Suppressor macrophage treated with lipopolysaccharide for 1 hour (primary cell): ENCODE data around the gene SLC25A14.

Experiments used
- DNase-seq, 3 donors: peaks; one replicate each; pipeline ENCODE4 v3.0.0-alpha.2; 2020 to 2022

The SLC25A14 gene

DNA sequence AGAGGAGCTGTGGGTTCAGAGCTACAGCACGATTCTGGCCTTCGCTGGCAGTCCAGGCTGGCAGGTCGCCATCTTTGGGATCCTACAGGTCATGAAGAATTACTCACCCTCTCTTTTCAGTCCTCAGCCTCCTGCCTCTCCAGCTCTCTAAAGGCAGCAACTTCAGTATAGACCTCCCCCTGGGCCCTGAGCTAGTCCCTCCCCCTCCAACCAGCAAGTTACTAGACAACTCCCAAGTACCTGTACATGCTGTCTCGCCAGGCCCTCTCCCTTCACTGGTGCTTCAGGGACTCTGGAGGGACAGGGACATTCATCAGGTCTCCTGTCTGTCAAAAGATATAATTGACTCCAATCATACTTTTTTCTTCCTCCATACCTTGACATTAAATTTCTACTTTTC, 45.8 kb downstream of the SLC25A14 start, which contains the start of gene GPR119:
Gene GPR119 (minus strand): TSS at position 155 of the 400 bp plus-strand sequence. CDS start 227 bp downstream, outside the sequence.
- DNase-seq, result no peak

DNA sequence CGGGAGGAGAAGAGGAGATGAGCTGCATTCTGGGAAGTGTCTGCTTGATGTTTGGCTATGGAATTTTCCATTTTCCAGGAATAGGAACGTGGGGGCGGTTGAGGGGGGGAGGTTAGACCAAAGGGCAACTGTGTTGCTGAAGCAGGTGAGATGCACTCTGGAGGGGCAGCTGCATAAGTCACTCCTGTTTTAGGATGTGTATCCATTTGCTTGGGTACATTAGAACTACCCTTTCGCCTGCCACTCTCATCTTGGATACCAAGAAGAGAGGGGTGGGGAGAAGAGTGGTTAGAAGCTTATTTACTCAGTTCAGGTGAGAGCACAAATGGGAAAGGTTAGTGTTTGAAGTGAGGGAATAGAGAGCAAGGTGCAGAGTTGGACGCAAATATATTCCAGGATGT, 46.7 kb downstream of the SLC25A14 start:
- no peak for DNase-seq

DNA sequence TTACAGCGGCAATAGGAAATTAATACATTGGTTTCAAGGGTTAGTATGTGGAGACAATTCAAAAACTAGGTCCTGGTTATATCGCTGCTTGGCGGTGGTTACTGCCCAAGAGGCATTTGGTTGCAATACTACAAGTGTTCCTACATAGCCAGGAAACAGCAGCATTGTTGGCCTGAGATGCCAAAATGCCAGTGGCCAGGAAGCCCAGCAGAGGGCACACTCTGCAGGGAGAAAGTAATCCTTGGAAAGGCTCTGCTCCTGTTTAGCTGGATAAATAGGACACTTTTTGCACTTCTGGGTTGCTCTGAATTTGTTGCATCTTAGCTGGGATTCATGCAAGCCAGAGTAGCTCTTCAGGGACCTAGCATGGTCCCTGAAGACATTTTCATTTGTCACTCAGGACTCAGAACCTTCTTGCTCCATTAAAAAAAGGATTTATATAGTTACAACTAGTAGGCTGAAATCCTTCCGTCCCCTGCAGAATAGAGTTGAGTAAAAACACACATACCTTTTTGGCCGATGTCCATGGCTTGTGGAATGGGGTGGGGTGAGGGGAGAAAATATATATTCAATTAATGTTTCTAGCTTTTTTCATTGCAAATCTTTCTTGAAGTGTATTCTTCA, 53.8 kb downstream of the SLC25A14 start:
- DNase-seq, result peak; percentile 27 to 36 (median 36)

DNA sequence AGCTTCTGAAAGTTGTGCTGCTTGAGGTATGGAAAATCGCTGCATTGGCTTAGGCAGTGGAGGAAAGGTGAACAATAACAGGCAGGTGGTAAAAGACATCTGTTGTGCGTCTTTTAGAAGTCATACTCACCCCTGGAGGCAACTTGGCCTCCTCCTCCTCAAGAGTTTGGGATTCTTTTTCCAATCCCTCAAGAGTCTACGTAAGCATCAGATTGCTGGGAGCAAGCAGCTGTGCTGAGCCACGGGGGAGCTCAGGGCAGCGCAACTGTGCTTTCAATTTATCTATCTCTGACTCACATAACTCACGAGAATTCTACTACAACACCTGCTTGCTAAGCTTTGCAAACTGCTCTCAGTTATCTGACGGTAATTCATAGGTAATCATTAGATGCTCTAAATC, 55.6 kb downstream of the SLC25A14 start:
- DNase-seq, result no peak

DNA sequence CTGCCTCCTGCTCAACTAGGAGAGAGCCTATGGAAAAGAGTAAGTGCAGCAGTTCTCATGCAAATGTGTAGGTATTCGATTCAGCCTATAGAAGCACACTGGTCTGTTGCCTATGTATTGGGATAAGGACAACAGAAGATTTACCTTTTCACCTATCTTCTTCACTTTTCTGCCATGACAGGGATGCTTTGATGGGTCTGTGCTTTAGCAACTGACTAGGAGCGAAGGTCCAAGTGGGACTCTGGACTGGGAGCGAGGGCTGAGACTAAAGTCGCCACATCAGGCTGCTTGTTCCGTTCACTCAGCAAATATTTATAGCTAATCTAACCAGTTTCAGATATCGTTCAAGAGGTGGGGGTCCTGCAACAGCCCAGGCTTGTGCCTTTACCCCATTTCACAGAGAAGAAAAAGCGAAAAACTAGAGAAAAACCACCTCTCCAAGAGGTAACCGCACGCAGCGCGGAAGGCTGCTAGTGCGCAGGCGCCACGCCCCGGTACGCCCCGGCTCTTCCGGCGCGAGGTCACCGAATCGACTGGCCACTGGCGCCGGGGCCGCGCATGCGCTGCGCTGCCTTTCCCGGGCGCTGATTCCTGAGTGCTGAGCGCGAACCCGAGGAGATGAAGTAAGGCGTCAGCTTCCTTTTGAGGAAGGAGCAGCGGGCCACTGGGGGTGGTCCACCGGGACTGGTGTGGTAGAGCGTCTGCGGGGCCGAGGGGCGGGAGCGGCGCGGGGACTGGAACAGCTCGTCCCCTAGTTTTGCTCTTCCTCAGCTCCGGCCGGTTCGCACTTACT, 61.9 kb downstream of the SLC25A14 start, which contains the start of gene RBMX2:
Gene RBMX2 (plus strand): TSS at position 573 of the 793 bp plus-strand sequence. CDS start 46 bp downstream, at position 619.
- peak; percentile 86 to 92 (median 86) for DNase-seq

DNA sequence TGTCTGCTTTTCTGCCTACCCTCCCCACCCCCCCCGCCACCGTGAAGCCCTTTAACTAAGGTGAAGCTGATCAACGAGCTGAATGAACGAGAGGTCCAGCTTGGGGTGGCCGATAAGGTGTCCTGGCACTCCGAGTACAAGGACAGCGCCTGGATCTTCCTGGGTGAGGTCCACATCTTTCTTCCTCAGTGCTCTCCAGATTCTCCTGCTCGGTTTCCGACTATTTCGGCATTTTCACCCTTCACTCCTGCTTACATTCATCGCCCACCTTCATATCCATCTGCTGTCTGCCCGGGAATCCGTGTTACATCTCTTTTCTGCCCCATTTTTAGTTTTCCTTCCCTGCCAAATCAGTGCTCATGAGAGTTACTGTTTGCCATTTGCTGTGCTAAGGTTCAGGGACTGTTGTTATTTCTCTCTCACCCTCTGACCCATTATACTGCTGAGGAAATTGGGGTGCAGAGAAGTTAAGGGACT, 62.5 kb downstream of the SLC25A14 start:
- DNase-seq, result no peak

DNA sequence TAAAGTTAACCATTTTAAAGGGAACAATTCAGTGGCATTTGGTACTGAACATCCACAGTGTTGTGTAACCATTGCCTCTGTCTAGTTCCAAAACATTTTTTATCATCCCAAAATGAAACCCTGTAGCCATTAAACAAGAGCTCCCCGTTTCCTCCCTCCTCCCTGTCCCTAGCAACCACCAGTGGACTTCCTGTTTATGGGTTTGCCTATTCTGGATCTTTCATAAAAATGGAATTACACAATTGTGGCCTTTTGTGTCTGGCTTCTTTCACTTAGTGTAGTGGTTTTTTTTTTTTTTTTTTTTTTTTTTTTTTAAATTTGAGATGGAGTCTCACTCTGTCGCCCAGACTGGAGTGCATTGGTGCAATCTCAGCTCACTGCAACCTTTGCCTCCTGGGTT, 73.7 kb downstream of the SLC25A14 start:
- peak; percentile 59 to 84 (median 78) for DNase-seq

DNA sequence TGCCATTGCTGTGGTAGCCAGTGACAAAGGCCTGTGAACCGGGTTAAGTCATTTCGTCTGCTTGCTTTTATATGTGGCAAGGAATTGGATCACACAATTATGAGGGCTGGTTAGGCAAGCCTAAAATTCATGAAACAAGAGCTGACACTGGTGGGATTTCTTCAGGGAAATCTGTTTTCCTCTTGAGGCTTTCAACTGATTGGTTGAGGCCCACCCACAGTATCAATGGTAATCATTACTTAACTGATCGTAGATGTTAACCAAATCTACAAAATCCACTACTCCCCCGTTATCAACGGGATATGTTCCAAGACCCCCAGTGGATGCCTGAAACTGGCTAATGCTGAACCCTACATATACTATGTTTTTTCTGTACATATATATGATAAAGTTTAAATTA, 75.1 kb downstream of the SLC25A14 start:
- no peak for DNase-seq

DNA sequence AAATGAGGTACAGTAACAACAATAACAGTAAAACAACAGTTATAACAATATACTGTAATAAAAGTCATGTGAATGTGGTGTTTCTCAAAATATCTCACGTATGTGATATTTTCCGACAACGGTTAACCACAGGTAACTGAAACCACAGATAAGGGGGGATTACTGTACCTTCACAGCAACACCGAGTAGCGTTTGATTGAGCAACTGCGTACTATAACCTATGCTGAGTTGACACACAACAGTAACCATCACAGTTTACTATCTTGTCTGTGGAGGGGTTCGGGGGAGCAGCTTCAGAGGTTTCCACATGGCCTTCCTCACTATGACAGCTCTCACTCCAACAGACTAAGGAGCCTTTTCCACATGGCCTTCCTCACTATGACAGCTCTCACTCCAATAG, 75.5 kb downstream of the SLC25A14 start:
- DNase-seq, result no peak

DNA sequence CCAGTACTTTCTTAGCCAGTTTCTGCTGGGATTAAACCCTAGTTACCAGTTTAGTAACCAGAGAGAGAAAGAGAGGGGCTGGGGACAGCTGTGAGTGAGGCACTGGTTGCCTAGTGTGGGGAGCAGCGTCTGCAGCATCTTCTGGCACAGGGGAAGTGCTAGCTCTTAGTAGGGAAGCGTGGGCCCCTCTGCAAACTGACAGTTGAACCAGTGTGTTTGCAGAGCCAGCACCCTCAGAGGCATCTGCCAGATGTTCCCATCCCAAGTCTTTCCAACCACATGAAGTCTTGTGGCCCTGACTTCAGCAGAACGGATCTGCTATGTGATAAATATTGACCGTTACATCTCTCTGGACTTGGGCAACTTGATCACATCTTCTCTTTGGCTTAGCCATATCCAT, 77.1 kb downstream of the SLC25A14 start:
- DNase-seq, result no peak

DNA sequence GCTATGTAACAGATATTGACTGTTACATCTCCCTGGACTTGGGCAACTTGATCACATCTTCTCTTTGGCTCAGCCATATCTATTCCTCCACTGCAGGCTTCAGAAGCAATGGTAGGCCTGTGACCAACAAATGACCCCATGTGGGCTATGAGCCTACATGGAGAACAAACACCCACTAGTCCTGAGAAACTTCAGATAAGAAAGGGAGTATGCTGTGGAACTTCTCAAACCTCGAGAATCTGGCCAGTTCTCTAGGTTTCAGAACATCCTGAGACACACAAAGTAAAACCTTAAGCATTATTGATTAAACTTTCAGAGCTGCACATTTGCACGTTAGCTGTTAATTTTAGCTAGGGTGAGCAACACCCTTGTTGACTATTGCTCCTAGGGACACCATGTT, 78.3 kb downstream of the SLC25A14 start:
- no peak for DNase-seq

DNA sequence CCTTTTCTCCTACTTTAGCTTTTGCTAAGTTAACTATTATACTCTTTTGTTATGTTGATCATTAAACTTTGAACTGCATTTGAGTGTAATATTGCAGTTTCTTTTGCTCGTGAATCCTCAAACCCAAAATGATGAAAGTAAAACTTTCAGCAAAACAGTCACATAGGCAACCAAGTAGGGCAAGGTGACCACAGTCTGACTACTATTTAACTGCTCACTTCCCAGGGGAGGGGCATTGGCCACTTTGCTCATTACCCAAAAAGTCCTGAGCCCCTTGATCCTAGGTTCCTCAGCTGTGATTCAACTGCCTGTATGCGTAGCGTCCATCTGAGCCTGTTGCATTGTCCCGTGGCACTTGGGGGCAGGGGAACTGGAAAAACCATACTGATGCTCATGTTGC, 79.0 kb downstream of the SLC25A14 start:
- no peak for DNase-seq

DNA sequence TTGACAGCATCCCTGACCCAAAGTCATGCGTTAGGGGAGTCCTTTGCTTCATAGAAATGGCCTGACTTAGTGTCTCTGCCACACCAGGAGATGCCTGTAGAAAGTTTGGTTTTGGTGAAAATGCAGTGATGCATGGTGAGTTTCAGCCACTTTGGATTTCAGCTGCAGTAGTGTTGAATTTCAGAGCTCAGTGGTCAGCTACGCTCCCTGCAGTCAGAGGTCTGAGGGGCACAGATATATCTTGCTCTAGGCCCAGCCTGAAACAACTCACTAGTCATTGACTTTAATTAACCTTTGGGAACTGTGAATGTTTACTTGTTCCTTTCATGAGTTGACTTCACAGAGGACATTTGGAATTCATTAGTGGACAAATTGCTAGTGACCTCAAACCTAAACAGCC, 79.5 kb downstream of the SLC25A14 start:
- DNase-seq, result no peak
